ENCODE results near the gene TBX5. TPM values are rescaled to one million over a fixed set of nuclear protein-coding genes. Genes with fewer than 3 reads are reported as not detected.

Gene TBX5
- total and polyA plus RNA-seq, 2 experiments from 2014 or later: 0.21 TPM; not detected in 1

- peaks cover 1% of the 10 kb centered on the region; the same call in 2 of the 3 replicates for H3K36me3 Mint-ChIP-seq (ENCODE audit: low read depth)
Observed at GRCh38 chr12:114371250-114371649, 34.7 kb downstream of the TBX5 start.

GRCh38 chr12:114368685-114369452, 37.1 kb downstream of the TBX5 start:
- Mint-ChIP-seq H3K9me3 (peaks cover 10% of the 10 kb centered on the region), H3K27me3 (ENCODE audit: insufficient read depth, low read depth, poor library complexity) (peaks cover 2% of the 10 kb centered on the region)

More at GRCh38 chr12:114371250-114371649, 34.7 kb downstream of the TBX5 start:
- Histone ChIP-seq H3K79me2 (replicated peaks; ENCODE audit: insufficient read depth) (no peaks in the 10 kb centered on the region), H3K4me1 (ENCODE audit: insufficient read depth) (peaks cover 10% of the 10 kb centered on the region; the same call in 1 of the 2 replicates), H3K4me2 (no peak overlapping the region), H3K27ac (ENCODE audit: low read depth) (no peak overlapping the region), H3K27me3 (ENCODE audit: insufficient read depth) (no peaks in the 10 kb centered on the region), H3K9me2 (ENCODE audit: insufficient read depth) (no peaks in the 10 kb centered on the region), H2AFZ (0 out of 2 replicates have a peak overlapping the region, but pooled peaks have one; percentile 53), H3K36me3 (ENCODE audit: insufficient read depth) (no peaks in the 10 kb centered on the region; the same call in 1 of the 2 replicates), H3K4me3 (no peak overlapping the region), H4K20me1 (replicated peaks; ENCODE audit: insufficient read depth) (no peaks in the 10 kb centered on the region), H3F3A (replicated peaks; ENCODE audit: low read depth) (no peaks in the 10 kb centered on the region)
- H3K27me3 Mint-ChIP-seq (ENCODE audit: insufficient read depth, low read depth, poor library complexity): peaks cover 6% of the 10 kb centered on the region
- ATAC-seq (no peak), DNase-seq (ENCODE audit: low spot score) (peak; percentile 21)
- H3K9me3 Mint-ChIP-seq: peaks cover 4% of the 10 kb centered on the region
- no peak overlapping the region for H3K27ac Mint-ChIP-seq
- H3K4me3 Mint-ChIP-seq: no peak overlapping the region
- TF ChIP-seq, protein P1, sequence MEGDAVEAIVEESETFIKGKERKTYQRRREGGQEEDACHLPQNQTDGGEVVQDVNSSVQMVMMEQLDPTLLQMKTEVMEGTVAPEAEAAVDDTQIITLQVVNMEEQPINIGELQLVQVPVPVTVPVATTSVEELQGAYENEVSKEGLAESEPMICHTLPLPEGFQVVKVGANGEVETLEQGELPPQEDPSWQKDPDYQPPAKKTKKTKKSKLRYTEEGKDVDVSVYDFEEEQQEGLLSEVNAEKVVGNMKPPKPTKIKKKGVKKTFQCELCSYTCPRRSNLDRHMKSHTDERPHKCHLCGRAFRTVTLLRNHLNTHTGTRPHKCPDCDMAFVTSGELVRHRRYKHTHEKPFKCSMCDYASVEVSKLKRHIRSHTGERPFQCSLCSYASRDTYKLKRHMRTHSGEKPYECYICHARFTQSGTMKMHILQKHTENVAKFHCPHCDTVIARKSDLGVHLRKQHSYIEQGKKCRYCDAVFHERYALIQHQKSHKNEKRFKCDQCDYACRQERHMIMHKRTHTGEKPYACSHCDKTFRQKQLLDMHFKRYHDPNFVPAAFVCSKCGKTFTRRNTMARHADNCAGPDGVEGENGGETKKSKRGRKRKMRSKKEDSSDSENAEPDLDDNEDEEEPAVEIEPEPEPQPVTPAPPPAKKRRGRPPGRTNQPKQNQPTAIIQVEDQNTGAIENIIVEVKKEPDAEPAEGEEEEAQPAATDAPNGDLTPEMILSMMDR (conservative IDR thresholded peaks at IDR 0.05; ENCODE audit: low read depth in 2 of 2): peak; percentile 18 to 36; a peak in 2 of 4 replicates
- TF ChIP-seq ZNF114 (CRISPR knock-in tag; IDR thresholded peaks at IDR 0.05): no peak
- no peak for TF ChIP-seq JUNB (IDR thresholded peaks at IDR 0.05; ENCODE audit: unreplicated experiment)
- peaks cover 20% of the 10 kb centered on the region for H3K4me1 Mint-ChIP-seq

DNA sequence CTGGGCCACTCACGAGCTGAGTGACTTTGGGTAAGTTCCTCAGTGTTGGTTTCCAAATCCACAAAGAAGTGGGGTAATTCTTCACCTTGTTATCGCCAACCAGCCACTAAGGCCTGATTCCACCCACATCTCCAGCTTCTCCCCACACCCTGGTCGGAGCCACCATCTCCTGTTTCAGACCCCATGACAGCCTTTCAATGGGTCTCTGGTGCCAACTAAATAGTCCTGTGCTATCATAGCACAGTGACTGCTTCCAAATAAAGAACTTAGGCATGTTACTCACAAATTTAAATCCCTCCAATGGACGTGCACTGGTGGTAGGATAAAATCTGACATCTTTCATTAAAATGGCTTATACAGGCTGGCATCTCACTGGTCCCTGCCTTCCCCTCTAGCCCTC, 44.0 kb downstream of the TBX5 start:
- H3K4me1 ChIP-seq (ENCODE audit: insufficient read depth): no peaks in the 10 kb centered on the region
- H3K27ac ChIP-seq (ENCODE audit: low read depth): no peak overlapping the region
- H3F3A ChIP-seq (replicated peaks; ENCODE audit: low read depth): no peaks in the 10 kb centered on the region
- no peak overlapping the region for H3K4me3 ChIP-seq
- no peaks in the 10 kb centered on the region; the same call in 1 of the 2 replicates for H3K9me2 ChIP-seq (ENCODE audit: insufficient read depth)
- Mint-ChIP-seq H3K9me3 (peaks cover 13% of the 10 kb centered on the region), H3K27me3 (ENCODE audit: insufficient read depth, low read depth, poor library complexity) (peaks cover 4% of the 10 kb centered on the region), H3K27ac (no peak overlapping the region), H3K36me3 (ENCODE audit: low read depth) (peaks cover 5% of the 10 kb centered on the region; the same call in 2 of the 3 replicates), H3K4me3 (no peak overlapping the region), H3K4me1 (peaks cover 6% of the 10 kb centered on the region)
- DNase-seq (ENCODE audit: low spot score) (no peak), ATAC-seq (no peak)
- no peaks in the 10 kb centered on the region for H3K79me2 ChIP-seq (replicated peaks; ENCODE audit: insufficient read depth)
- no peaks in the 10 kb centered on the region for H3K27me3 ChIP-seq (ENCODE audit: insufficient read depth)
- no peak overlapping the region for H3K4me2 ChIP-seq
- no peaks in the 10 kb centered on the region for H4K20me1 ChIP-seq (replicated peaks; ENCODE audit: insufficient read depth)
- TF ChIP-seq, protein P1 (conservative IDR thresholded peaks at IDR 0.05; ENCODE audit: low read depth in 2 of 2): no peak
- TF ChIP-seq, protein P2, sequence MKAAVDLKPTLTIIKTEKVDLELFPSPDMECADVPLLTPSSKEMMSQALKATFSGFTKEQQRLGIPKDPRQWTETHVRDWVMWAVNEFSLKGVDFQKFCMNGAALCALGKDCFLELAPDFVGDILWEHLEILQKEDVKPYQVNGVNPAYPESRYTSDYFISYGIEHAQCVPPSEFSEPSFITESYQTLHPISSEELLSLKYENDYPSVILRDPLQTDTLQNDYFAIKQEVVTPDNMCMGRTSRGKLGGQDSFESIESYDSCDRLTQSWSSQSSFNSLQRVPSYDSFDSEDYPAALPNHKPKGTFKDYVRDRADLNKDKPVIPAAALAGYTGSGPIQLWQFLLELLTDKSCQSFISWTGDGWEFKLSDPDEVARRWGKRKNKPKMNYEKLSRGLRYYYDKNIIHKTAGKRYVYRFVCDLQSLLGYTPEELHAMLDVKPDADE (IDR thresholded peaks at IDR 0.05): no peak
- TF ChIP-seq JUNB (IDR thresholded peaks at IDR 0.05; ENCODE audit: unreplicated experiment): no peak
- TF ChIP-seq EZH2 (IDR thresholded peaks at IDR 0.05; ENCODE audit: low read depth, unreplicated experiment): no peak
- H3K36me3 ChIP-seq (ENCODE audit: insufficient read depth): no peaks in the 10 kb centered on the region
- H2AFZ ChIP-seq: no peak overlapping the region; the same call in 1 of the 2 replicates

More at GRCh38 chr12:114368685-114369452, 37.1 kb downstream of the TBX5 start:
- Histone ChIP-seq H3K4me1 (ENCODE audit: insufficient read depth) (peaks cover 10% of the 10 kb centered on the region; the same call in 1 of the 2 replicates), H3F3A (replicated peaks; ENCODE audit: low read depth) (no peaks in the 10 kb centered on the region), H3K4me2 (no peak overlapping the region), H3K4me3 (no peak overlapping the region), H3K9me2 (ENCODE audit: insufficient read depth) (no peaks in the 10 kb centered on the region), H3K79me2 (replicated peaks; ENCODE audit: insufficient read depth) (no peaks in the 10 kb centered on the region), H2AFZ (no peak overlapping the region), H3K27me3 (ENCODE audit: insufficient read depth) (no peaks in the 10 kb centered on the region), H3K36me3 (ENCODE audit: insufficient read depth) (no peaks in the 10 kb centered on the region; the same call in 1 of the 2 replicates), H4K20me1 (replicated peaks; ENCODE audit: insufficient read depth) (no peaks in the 10 kb centered on the region), H3K27ac (ENCODE audit: low read depth) (no peak overlapping the region)
- Mint-ChIP-seq H3K27ac (no peak overlapping the region), H3K4me3 (no peak overlapping the region), H3K36me3 (ENCODE audit: low read depth) (peaks cover 5% of the 10 kb centered on the region; the same call in 2 of the 3 replicates), H3K4me1 (peaks cover 18% of the 10 kb centered on the region)
- no peak for DNase-seq (ENCODE audit: low spot score)
- TF ChIP-seq JUNB (IDR thresholded peaks at IDR 0.05; ENCODE audit: unreplicated experiment) (no peak), EZH2phosphoT487 (IDR thresholded peaks at IDR 0.05; ENCODE audit: unreplicated experiment) (no peak), STAT1 (IDR thresholded peaks at IDR 0.05; ENCODE audit: unreplicated experiment) (no peak), ZNF331 (CRISPR knock-in tag; IDR thresholded peaks at IDR 0.05; ENCODE audit: low read depth) (no peak)
- no peak for ATAC-seq
